A549 (cell line): ENCODE results near the gene LAMA3.

Source experiments
- CHD4 ChIP-seq: fragments of 200-600 bp; sonication (generic); IDR thresholded peaks from 2 replicates; pipeline ENCODE4 v1.6.1; 2016; ENCODE audit warnings: antibody characterized with exemption, mild to moderate bottlenecking, borderline replicate concordance
- EP300 ChIP-seq, 2 experiments: fragments of >200 bp; sonication (Bioruptor Twin); formaldehyde crosslinking; IDR thresholded peaks; 2 replicates in 1 of 2; 3 replicates in 1 of 2; pipeline ENCODE4 v1.6.1; 2016 to 2017
- FOSL2 ChIP-seq, 2 experiments: fragments of 450-650 bp in 1 of 2; fragments of >200 bp in 1 of 2; sonication (Bioruptor Twin) in 1 of 2; formaldehyde crosslinking; IDR thresholded peaks; 2 replicates each; pipeline versions ENCODE4 v1.5.0 to v1.6.1; 2016 to 2020; ENCODE audit warnings: mild to moderate bottlenecking in 1 of 2, moderate library complexity in 1 of 2
- MAX ChIP-seq: IDR thresholded peaks from 2 replicates; pipeline ENCODE4 v1.6.1; 2012
- MYC ChIP-seq: IDR thresholded peaks from 2 replicates; pipeline ENCODE4 v1.6.1; 2012; ENCODE audit warnings: mild to moderate bottlenecking, inconsistent platforms, low read length, improper control_type of control experiment, borderline replicate concordance
- NFE2L2 ChIP-seq: fragments of 150-350 bp; conservative IDR thresholded peaks from 2 replicates; pipeline ENCODE4 v1.6.1; 2014; ENCODE audit warnings: low read length
- POLR2A ChIP-seq: IDR thresholded peaks from 2 replicates; pipeline ENCODE4 v1.6.1; 2012; ENCODE audit warnings: mild to moderate bottlenecking, low read length
- RAD21 ChIP-seq, 2 experiments: fragments of >200 bp in 1 of 2; sonication (Bioruptor Twin) in 1 of 2; formaldehyde crosslinking in 1 of 2; IDR thresholded peaks in 1 of 2; conservative IDR thresholded peaks in 1 of 2; 2 replicates in 1 of 2; 3 replicates in 1 of 2; pipeline ENCODE4 v1.6.1; 2012 to 2018; ENCODE audit warnings: inconsistent platforms in 1 of 2
- RCOR1 ChIP-seq: fragments of 150-350 bp; IDR thresholded peaks from 2 replicates; pipeline ENCODE4 v1.6.1; 2014; ENCODE audit warnings: antibody characterized with exemption, low read length, low read depth
- RFX5 ChIP-seq: fragments of 450-650 bp; IDR thresholded peaks from 2 replicates; pipeline ENCODE4 v1.7.1; 2014; ENCODE audit warnings: antibody characterized with exemption, mild to moderate bottlenecking, moderate library complexity
- SREBF2 ChIP-seq: fragments of 450-650 bp; IDR thresholded peaks from 2 replicates; pipeline ENCODE4 v1.6.1; 2014; ENCODE audit warnings: mild to moderate bottlenecking, moderate library complexity
- ZFP36 ChIP-seq: fragments of 450-650 bp; IDR thresholded peaks from 2 replicates; pipeline ENCODE4 v1.6.1; 2014; ENCODE audit warnings: borderline replicate concordance; ENCODE audit not compliant: partially characterized antibody
- TF ChIP-seq, protein P1 (sequence below): fragments of >200 bp; sonication (Bioruptor Twin); formaldehyde crosslinking; IDR thresholded peaks from 3 replicates; pipeline ENCODE4 v1.5.1; 2016
- TF ChIP-seq, protein P2 (sequence below): fragments of 450-650 bp; IDR thresholded peaks from 2 replicates; pipeline ENCODE4 v1.6.1; 2014; ENCODE audit warnings: antibody characterized with exemption

GRCh38 chr18:23710068-23710527 lies 20.8 kb downstream of the LAMA3 start:
- TF ChIP-seq, protein P1, sequence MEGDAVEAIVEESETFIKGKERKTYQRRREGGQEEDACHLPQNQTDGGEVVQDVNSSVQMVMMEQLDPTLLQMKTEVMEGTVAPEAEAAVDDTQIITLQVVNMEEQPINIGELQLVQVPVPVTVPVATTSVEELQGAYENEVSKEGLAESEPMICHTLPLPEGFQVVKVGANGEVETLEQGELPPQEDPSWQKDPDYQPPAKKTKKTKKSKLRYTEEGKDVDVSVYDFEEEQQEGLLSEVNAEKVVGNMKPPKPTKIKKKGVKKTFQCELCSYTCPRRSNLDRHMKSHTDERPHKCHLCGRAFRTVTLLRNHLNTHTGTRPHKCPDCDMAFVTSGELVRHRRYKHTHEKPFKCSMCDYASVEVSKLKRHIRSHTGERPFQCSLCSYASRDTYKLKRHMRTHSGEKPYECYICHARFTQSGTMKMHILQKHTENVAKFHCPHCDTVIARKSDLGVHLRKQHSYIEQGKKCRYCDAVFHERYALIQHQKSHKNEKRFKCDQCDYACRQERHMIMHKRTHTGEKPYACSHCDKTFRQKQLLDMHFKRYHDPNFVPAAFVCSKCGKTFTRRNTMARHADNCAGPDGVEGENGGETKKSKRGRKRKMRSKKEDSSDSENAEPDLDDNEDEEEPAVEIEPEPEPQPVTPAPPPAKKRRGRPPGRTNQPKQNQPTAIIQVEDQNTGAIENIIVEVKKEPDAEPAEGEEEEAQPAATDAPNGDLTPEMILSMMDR = no peak
- no peak for TF ChIP-seq RCOR1
- no peak for TF ChIP-seq RAD21 (conservative IDR thresholded peaks at IDR 0.05 in 1 of 2, IDR thresholded peaks at IDR 0.05 in 1 of 2)
- no peak for TF ChIP-seq CHD4
- TF ChIP-seq NFE2L2 = no peak
- TF ChIP-seq, protein P2, sequence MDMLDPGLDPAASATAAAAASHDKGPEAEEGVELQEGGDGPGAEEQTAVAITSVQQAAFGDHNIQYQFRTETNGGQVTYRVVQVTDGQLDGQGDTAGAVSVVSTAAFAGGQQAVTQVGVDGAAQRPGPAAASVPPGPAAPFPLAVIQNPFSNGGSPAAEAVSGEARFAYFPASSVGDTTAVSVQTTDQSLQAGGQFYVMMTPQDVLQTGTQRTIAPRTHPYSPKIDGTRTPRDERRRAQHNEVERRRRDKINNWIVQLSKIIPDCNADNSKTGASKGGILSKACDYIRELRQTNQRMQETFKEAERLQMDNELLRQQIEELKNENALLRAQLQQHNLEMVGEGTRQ = no peak
- no peak for TF ChIP-seq POLR2A
- TF ChIP-seq RFX5 = no peak
- no peak for TF ChIP-seq ZFP36
- no peak for TF ChIP-seq FOSL2 (IDR thresholded peaks at IDR 0.05)
- peak; percentile 21; the same call in 1 of the 2 replicates for TF ChIP-seq FOSL2 (CRISPR knock-in tag; IDR thresholded peaks at IDR 0.05)
- TF ChIP-seq EP300 (IDR thresholded peaks at IDR 0.05) = no peak
- 0 out of 2 replicates have a peak, but pooled peaks have one; percentile 38 for TF ChIP-seq MAX
- TF ChIP-seq MYC = no peak
- TF ChIP-seq SREBF2 = no peak
